Measurements from ENCODE around the gene SLC35F3. TPM values are rescaled to one million over a fixed set of nuclear protein-coding genes. Genes with fewer than 3 reads are reported as not detected.

SLC35F3 gene
- total RNA-seq, 1 donor from 2014 or later, result 2.6 TPM

- Mint-ChIP-seq H3K27me3 (ENCODE audit: low read depth) (peaks cover 6% of the 10 kb centered on the region), H3K9me3 (peaks cover 21% of the 10 kb centered on the region), H3K4me1 (no peaks in the 10 kb centered on the region), H3K27ac (ENCODE audit: unreplicated experiment) (no peak overlapping the region), H3K36me3 (ENCODE audit: low read depth) (peaks cover 9% of the 10 kb centered on the region), H3K4me3 (no peak overlapping the region)
- no peak for TF ChIP-seq CTCF (conservative IDR thresholded peaks at IDR 0.05)
- DNase-seq (ENCODE audit: low read depth, low spot score), result no peak
These were observed 38.6 kb upstream of the SLC35F3 start for GRCh38 chr1:233865902-233866301.

- H3K36me3 Mint-ChIP-seq (ENCODE audit: low read depth), result peaks cover 9% of the 10 kb centered on the region
- H3K9me3 Mint-ChIP-seq, result peaks cover 21% of the 10 kb centered on the region
- no peaks in the 10 kb centered on the region for H3K4me1 Mint-ChIP-seq
- no peak overlapping the region for H3K4me3 Mint-ChIP-seq
- no peak for TF ChIP-seq CTCF (conservative IDR thresholded peaks at IDR 0.05)
- H3K27me3 Mint-ChIP-seq (ENCODE audit: low read depth), result peaks cover 6% of the 10 kb centered on the region
- DNase-seq (ENCODE audit: low read depth, low spot score), result no peak
- H3K27ac Mint-ChIP-seq (ENCODE audit: unreplicated experiment), result no peak overlapping the region
These were observed 37.4 kb upstream of the SLC35F3 start for GRCh38 chr1:233867028-233867427.

DNA sequence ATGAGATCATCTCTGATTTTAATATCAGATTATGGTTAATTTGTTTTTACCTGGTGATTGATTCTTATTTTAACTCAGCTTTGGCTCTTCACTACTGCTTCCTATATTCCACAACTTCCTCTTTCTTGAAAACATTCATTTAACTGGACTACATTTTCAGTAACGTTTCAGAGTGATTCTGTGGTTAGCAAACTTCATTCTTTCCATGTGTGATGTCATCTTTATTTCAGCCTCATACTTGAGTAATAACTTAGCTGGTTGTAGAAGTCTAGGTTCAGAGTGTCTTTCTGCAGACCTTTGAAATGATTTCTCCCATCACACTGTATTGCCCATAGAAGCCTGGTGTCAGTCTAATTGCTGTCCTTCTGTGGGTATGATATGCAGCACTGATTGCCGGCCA, 36.0 kb upstream of the SLC35F3 start:
- DNase-seq (ENCODE audit: low read depth, low spot score), result no peak
- Mint-ChIP-seq H3K27me3 (ENCODE audit: low read depth) (peaks cover 10% of the 10 kb centered on the region), H3K4me1 (no peaks in the 10 kb centered on the region), H3K27ac (ENCODE audit: unreplicated experiment) (no peak overlapping the region), H3K36me3 (ENCODE audit: low read depth) (peaks cover 9% of the 10 kb centered on the region), H3K4me3 (no peak overlapping the region), H3K9me3 (peaks cover 21% of the 10 kb centered on the region)
- no peak for TF ChIP-seq CTCF (conservative IDR thresholded peaks at IDR 0.05)

DNA sequence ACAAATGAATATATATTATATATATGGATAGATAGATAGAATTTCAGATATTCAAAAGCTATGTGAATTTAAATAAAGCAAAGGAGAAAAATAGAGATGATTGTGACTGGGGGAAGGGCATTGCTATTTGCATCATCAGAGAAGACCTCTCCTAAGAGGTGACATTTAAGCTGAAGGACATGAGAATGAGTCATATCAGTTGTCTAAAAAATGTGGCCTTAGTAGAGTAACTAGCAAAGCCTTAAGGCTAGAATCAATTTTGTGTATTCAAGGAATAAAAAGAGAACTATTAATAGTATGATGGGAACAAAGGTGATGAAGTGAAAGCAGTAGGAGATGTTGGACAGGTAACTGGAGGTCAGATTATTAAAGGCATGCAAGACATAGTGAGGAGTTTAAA, 34.8 kb upstream of the SLC35F3 start:
- H3K36me3 Mint-ChIP-seq (ENCODE audit: low read depth), result peaks cover 9% of the 10 kb centered on the region
- no peak for DNase-seq (ENCODE audit: low read depth, low spot score)
- H3K27ac Mint-ChIP-seq (ENCODE audit: unreplicated experiment), result no peak overlapping the region
- H3K4me3 Mint-ChIP-seq, result no peak overlapping the region
- H3K27me3 Mint-ChIP-seq (ENCODE audit: low read depth), result peaks cover 12% of the 10 kb centered on the region
- no peaks in the 10 kb centered on the region for H3K4me1 Mint-ChIP-seq
- TF ChIP-seq CTCF (conservative IDR thresholded peaks at IDR 0.05), result no peak
- H3K9me3 Mint-ChIP-seq, result peaks cover 17% of the 10 kb centered on the region

DNA sequence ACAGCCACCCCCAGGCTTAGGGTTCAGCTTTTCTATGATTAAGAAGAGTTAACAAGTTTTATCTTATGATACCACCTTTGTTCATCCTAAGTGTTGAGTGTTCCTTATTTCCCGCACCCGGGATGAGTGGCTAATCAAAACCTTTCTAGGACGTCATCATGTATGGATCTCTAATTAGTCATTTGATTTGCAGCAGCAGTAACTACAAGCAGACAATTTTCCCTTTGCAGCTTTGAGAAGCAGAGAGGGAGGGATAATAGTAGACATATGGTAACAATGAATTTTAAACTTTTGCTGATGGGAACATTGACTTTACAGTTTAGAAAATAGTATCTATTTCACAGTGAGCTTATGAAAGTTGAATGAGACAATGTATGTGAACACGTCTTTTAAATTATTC, 30.8 kb upstream of the SLC35F3 start:
- TF ChIP-seq CTCF (conservative IDR thresholded peaks at IDR 0.05), result no peak
- H3K36me3 Mint-ChIP-seq (ENCODE audit: low read depth), result no peaks in the 10 kb centered on the region
- H3K27ac Mint-ChIP-seq (ENCODE audit: unreplicated experiment), result no peak overlapping the region
- DNase-seq (ENCODE audit: low read depth, low spot score), result no peak
- H3K4me3 Mint-ChIP-seq, result no peak overlapping the region
- H3K27me3 Mint-ChIP-seq (ENCODE audit: low read depth), result peaks cover 22% of the 10 kb centered on the region
- no peaks in the 10 kb centered on the region for H3K4me1 Mint-ChIP-seq
- peaks cover 5% of the 10 kb centered on the region for H3K9me3 Mint-ChIP-seq

GRCh38 chr1:233879841-233880240, 24.6 kb upstream of the SLC35F3 start:
- Mint-ChIP-seq H3K4me1 (no peaks in the 10 kb centered on the region), H3K27ac (ENCODE audit: unreplicated experiment) (no peak overlapping the region), H3K4me3 (no peak overlapping the region), H3K9me3 (no peaks in the 10 kb centered on the region), H3K27me3 (ENCODE audit: low read depth) (peaks cover 43% of the 10 kb centered on the region), H3K36me3 (ENCODE audit: low read depth) (no peaks in the 10 kb centered on the region)
- DNase-seq (ENCODE audit: low read depth, low spot score), result no peak
- no peak for TF ChIP-seq CTCF (conservative IDR thresholded peaks at IDR 0.05)

All from neural crest cell (in vitro differentiated cells).